HFF-Myc (cell line): Measurements from ENCODE around the gene FAM110D.

Experiments
- DNase-seq: peaks from one replicate; pipeline ENCODE4 v3.0.0-alpha.2; 2011; ENCODE audit warnings: low read depth; ENCODE audit errors: extremely low read depth
- H3K4me3 ChIP-seq: replicated peaks from 2 replicates; pipeline ENCODE4 v1.5.1; 2011; ENCODE audit warnings: low read depth, mild to moderate bottlenecking, control low read depth, low read length
- TF ChIP-seq, protein P1 (sequence below): IDR thresholded peaks from 2 replicates; pipeline ENCODE4 v1.5.1; 2012; ENCODE audit warnings: mild to moderate bottlenecking, low read depth, low read length, control low read depth; ENCODE audit errors: missing control alignments

The FAM110D gene

DNA sequence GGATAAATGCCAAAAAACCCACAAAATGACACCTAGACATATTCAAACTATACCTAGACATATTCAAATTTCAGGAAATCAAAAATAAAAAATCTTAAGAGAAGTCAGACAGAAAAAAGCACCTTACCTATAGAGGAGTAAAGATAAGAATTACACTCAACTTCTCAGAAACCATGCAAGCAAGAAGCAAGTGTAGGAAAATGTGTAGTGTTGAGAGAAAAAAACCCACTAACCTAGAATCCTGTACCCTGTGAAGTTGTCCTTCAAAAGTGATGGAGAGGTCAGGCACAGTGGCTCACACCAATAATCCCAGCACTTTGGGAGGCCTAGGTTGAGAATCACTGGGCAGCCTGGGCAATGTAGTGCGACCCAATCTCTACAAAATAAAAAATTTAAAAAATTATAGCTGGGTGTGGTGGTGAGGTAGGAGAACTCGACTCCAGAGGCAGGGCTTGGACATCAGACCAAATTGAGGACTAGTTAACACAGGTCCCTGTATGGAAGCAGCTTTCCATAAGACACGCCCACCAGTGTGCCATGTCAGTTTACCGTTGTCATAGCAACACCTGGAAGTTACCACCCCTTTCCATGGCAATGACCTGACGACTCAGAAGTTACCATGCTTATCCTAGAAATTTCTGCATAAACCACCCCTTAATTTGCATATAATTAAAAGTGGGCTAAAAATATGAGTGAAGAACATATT lies 26.6 kb upstream of the FAM110D start:
- no peak overlapping the region for H3K4me3 ChIP-seq
- TF ChIP-seq, protein P1, sequence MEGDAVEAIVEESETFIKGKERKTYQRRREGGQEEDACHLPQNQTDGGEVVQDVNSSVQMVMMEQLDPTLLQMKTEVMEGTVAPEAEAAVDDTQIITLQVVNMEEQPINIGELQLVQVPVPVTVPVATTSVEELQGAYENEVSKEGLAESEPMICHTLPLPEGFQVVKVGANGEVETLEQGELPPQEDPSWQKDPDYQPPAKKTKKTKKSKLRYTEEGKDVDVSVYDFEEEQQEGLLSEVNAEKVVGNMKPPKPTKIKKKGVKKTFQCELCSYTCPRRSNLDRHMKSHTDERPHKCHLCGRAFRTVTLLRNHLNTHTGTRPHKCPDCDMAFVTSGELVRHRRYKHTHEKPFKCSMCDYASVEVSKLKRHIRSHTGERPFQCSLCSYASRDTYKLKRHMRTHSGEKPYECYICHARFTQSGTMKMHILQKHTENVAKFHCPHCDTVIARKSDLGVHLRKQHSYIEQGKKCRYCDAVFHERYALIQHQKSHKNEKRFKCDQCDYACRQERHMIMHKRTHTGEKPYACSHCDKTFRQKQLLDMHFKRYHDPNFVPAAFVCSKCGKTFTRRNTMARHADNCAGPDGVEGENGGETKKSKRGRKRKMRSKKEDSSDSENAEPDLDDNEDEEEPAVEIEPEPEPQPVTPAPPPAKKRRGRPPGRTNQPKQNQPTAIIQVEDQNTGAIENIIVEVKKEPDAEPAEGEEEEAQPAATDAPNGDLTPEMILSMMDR: no peak
- DNase-seq: no peak

- DNase-seq: no peak
Measured at GRCh38 chr1:26132834-26133167, 26.1 kb upstream of the FAM110D start.

DNA sequence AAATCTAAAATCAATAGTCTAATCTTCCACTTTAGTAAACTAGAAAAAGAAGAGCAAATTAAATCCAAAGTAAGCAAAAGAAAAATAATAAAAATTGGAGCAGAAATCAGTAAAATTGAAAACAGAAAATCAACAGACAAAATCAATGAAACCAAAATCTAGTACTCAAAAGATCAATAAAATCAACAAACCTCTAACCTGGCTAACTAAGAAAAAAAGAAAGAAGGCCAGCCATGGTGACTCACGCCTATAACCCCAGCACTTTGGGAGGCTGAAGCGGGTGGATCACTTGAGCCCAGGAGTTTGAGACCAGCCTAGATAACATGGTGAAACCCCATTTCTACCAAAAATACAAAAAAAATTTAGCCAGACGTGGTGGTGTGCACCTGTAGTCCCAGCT lies 24.4 kb upstream of the FAM110D start:
- TF ChIP-seq, protein P1: no peak
- no peak for DNase-seq
- no peak overlapping the region for H3K4me3 ChIP-seq

More at GRCh38 chr1:26132834-26133167, 26.1 kb upstream of the FAM110D start:
- H3K4me3 ChIP-seq: no peak overlapping the region
- TF ChIP-seq, protein P1: no peak

DNA sequence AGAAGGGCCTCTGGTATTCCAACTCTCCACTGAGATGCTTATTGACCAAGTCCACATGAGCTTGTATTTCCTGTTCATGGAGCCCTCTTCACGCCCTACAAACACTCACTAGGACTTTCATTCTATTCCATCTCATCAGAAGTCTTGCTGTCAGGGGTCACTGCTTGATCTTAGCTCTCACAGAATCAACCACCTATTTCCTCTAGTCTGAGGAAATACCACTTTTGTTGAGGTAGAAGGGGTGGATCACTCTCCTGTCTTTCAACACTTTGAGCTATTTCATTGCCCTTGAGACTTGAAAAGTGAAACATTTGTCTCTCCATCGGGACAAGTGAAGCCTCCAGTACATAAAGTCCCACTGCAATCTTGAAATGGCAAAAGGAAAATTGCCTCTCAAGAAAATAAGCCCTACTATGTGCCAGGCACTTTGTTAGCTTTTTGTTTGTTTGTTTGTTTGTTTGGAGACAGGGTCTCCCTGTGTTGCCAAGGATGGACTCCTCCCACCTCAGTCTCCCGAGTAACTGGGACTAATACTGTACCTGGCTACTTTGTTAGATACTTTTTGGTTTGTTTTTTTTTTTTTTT lies 19.8 kb upstream of the FAM110D start:
- TF ChIP-seq, protein P1: no peak
- no peak overlapping the region for H3K4me3 ChIP-seq
- no peak for DNase-seq

GRCh38 chr1:26142159-26142558 lies 16.7 kb upstream of the FAM110D start:
- TF ChIP-seq, protein P1: no peak
- DNase-seq: no peak
- H3K4me3 ChIP-seq: no peak overlapping the region

- no peak overlapping the region for H3K4me3 ChIP-seq
- no peak for DNase-seq
- TF ChIP-seq, protein P1: peak; percentile 74
Measured at GRCh38 chr1:26145041-26145959, 13.6 kb upstream of the FAM110D start.
